ENCODE measurements around the gene RBM4.

Gene RBM4

GRCh38 chr11:66631883-66632282 is 6.6 kb upstream of the RBM4 start:
- peaks cover 12% of the 10 kb centered on the region; the same call in 1 of the 2 replicates for H3K36me3 ChIP-seq (ENCODE audit: insufficient read depth)

GRCh38 chr11:66632952-66633351 is 5.6 kb upstream of the RBM4 start:
- Histone ChIP-seq H3K79me2 (ENCODE audit: insufficient read depth, low read depth) (peaks cover 99% of the 10 kb centered on the region), H3K9ac (no peak overlapping the region), H3K4me2 (no peak overlapping the region), H3K4me1 (ENCODE audit: low read depth, poor library complexity, severe bottlenecking) (peaks cover 18% of the 10 kb centered on the region), H3K36me3 (ENCODE audit: insufficient read depth) (0 out of 2 replicates have a peak, but pooled peaks cover 12% of the 10 kb centered on the region), H2AFZ (ENCODE audit: low read depth) (no peak overlapping the region), H3K27ac (no peak overlapping the region), H3K27me3 (ENCODE audit: insufficient read depth, low read depth) (no peaks in the 10 kb centered on the region), H3K4me3 (IDR thresholded peaks at IDR 0.05; ENCODE audit: insufficient read depth, low read depth, low read length) (no peak overlapping the region), H4K20me1 (ENCODE audit: insufficient read depth) (no peaks in the 10 kb centered on the region)
- TF ChIP-seq CTCF (conservative IDR thresholded peaks at IDR 0.05; ENCODE audit: low read depth, low read length) = no peak

More at GRCh38 chr11:66631883-66632282, 6.6 kb upstream of the RBM4 start:
- no peak overlapping the region for H3K27ac ChIP-seq
- H3K9ac ChIP-seq = no peak overlapping the region
- H3K4me1 ChIP-seq (ENCODE audit: low read depth, poor library complexity, severe bottlenecking) = peaks cover 10% of the 10 kb centered on the region
- 0 out of 2 replicates have a peak, but pooled peaks cover 9% of the 10 kb centered on the region for H4K20me1 ChIP-seq (ENCODE audit: insufficient read depth)
- H2AFZ ChIP-seq (ENCODE audit: low read depth) = no peak overlapping the region
- H3K4me3 ChIP-seq (IDR thresholded peaks at IDR 0.05; ENCODE audit: insufficient read depth, low read depth, low read length) = no peak overlapping the region
- no peak overlapping the region for H3K4me2 ChIP-seq
- H3K79me2 ChIP-seq (ENCODE audit: insufficient read depth, low read depth) = peaks cover 99% of the 10 kb centered on the region
- no peak for TF ChIP-seq CTCF (conservative IDR thresholded peaks at IDR 0.05; ENCODE audit: low read depth, low read length)
- H3K27me3 ChIP-seq (ENCODE audit: insufficient read depth, low read depth) = no peaks in the 10 kb centered on the region

GRCh38 chr11:66636411-66636810 is 2.1 kb upstream of the RBM4 start:
- Histone ChIP-seq H2AFZ (ENCODE audit: low read depth) (no peak overlapping the region), H3K4me3 (IDR thresholded peaks at IDR 0.05; ENCODE audit: insufficient read depth, low read depth, low read length) (no peak overlapping the region), H3K9ac (no peak overlapping the region), H3K36me3 (ENCODE audit: insufficient read depth) (peaks cover 14% of the 10 kb centered on the region; the same call in 1 of the 2 replicates), H3K79me2 (ENCODE audit: insufficient read depth, low read depth) (peaks cover 94% of the 10 kb centered on the region), H3K27ac (no peak overlapping the region; the same call in 1 of the 2 replicates), H3K4me1 (ENCODE audit: low read depth, poor library complexity, severe bottlenecking) (peaks cover 36% of the 10 kb centered on the region), H4K20me1 (ENCODE audit: insufficient read depth) (peaks cover 19% of the 10 kb centered on the region), H3K4me2 (no peak overlapping the region), H3K27me3 (ENCODE audit: insufficient read depth, low read depth) (no peaks in the 10 kb centered on the region)
- TF ChIP-seq CTCF (conservative IDR thresholded peaks at IDR 0.05; ENCODE audit: low read depth, low read length) = no peak

- Histone ChIP-seq H3K36me3 (ENCODE audit: insufficient read depth) (peaks cover 18% of the 10 kb centered on the region; the same call in 1 of the 2 replicates), H2AFZ (ENCODE audit: low read depth) (peak overlapping the region; percentile 34; the same call in 1 of the 2 replicates), H3K4me3 (IDR thresholded peaks at IDR 0.05; ENCODE audit: insufficient read depth, low read depth, low read length) (no peak overlapping the region), H4K20me1 (ENCODE audit: insufficient read depth) (peaks cover 31% of the 10 kb centered on the region), H3K4me1 (ENCODE audit: low read depth, poor library complexity, severe bottlenecking) (peaks cover 41% of the 10 kb centered on the region), H3K27ac (peak overlapping the region; percentile 80), H3K79me2 (ENCODE audit: insufficient read depth, low read depth) (peaks cover 94% of the 10 kb centered on the region), H3K4me2 (peak overlapping the region; percentile 79), H3K27me3 (ENCODE audit: insufficient read depth, low read depth) (no peaks in the 10 kb centered on the region), H3K9ac (peak overlapping the region; percentile 88)
- TF ChIP-seq CTCF (conservative IDR thresholded peaks at IDR 0.05; ENCODE audit: low read depth, low read length) = no peak
Measured at GRCh38 chr11:66637557-66638176, 836 bp upstream of the RBM4 start.

All from KMS-11 (cell line).